GM23248 (cell line): Measurements from ENCODE around the gene PTS. TPM values are rescaled to one million over a fixed set of nuclear protein-coding genes. Genes with fewer than 3 reads are reported as not detected.

ENCODE experiments used
- DNase-seq: peaks from one replicate; pipeline ENCODE4 v3.0.0-alpha.2; 2015
- H2AFZ ChIP-seq: fragments of 200-600 bp; sonication (generic); 2 replicates; pipeline ENCODE4 v1.6.1; 2016; ENCODE audit warnings: antibody characterized with exemption
- H3F3A ChIP-seq: fragments of 200-600 bp; sonication (generic); 2 replicates; pipeline ENCODE4 v1.6.1; 2016; ENCODE audit warnings: mild to moderate bottlenecking, antibody characterized with exemption, mixed run types; ENCODE audit not compliant: insufficient read depth
- H3K27ac ChIP-seq: fragments of 200-600 bp; sonication (generic); 2 replicates; pipeline ENCODE4 v1.5.1; 2016; ENCODE audit warnings: mild to moderate bottlenecking
- H3K27me3 ChIP-seq: fragments of 200-600 bp; sonication (generic); replicated peaks from 2 replicates; pipeline ENCODE4 v1.6.1; 2016; ENCODE audit warnings: mild to moderate bottlenecking; ENCODE audit not compliant: insufficient read depth
- H3K36me3 ChIP-seq: fragments of 200-600 bp; sonication (generic); 2 replicates; pipeline ENCODE4 v1.6.1; 2016; ENCODE audit warnings: low read depth, mild to moderate bottlenecking
- H3K4me1 ChIP-seq: fragments of 200-600 bp; sonication (generic); 2 replicates; pipeline ENCODE4 v1.6.1; 2016; ENCODE audit warnings: mild to moderate bottlenecking; ENCODE audit not compliant: insufficient read depth
- H3K4me2 ChIP-seq: fragments of 200-600 bp; sonication (generic); one replicate; pipeline ENCODE4 v1.6.1; 2016; ENCODE audit warnings: mild to moderate bottlenecking; ENCODE audit not compliant: unreplicated experiment
- H3K4me3 ChIP-seq: fragments of 200-600 bp; sonication (generic); 2 replicates; pipeline ENCODE4 v1.5.1; 2016; ENCODE audit warnings: mild to moderate bottlenecking
- H3K79me2 ChIP-seq: fragments of 200-600 bp; sonication (generic); 2 replicates; pipeline ENCODE4 v1.6.1; 2016; ENCODE audit warnings: mild to moderate bottlenecking; ENCODE audit not compliant: insufficient read depth
- H3K9ac ChIP-seq: fragments of 200-600 bp; sonication (generic); 2 replicates; pipeline ENCODE4 v1.6.1; 2016; ENCODE audit warnings: mild to moderate bottlenecking
- H3K9me2 ChIP-seq: fragments of 200-600 bp; sonication (generic); 2 replicates; pipeline ENCODE4 v1.6.1; 2016; ENCODE audit warnings: mixed run types, mild to moderate bottlenecking, moderate library complexity; ENCODE audit not compliant: insufficient read depth
- H3K9me3 ChIP-seq: fragments of 200-600 bp; sonication (generic); one replicate; pipeline ENCODE4 v1.6.1; 2017; ENCODE audit warnings: low read depth
- H4K20me1 ChIP-seq: fragments of 200-600 bp; sonication (generic); 2 replicates; pipeline ENCODE4 v1.6.0; 2016; ENCODE audit not compliant: insufficient read depth
- EZH2 ChIP-seq: fragments of 200-600 bp; sonication (generic); IDR thresholded peaks from 2 replicates; pipeline ENCODE4 v1.6.1; 2018; ENCODE audit warnings: antibody characterized with exemption, mild to moderate bottlenecking; ENCODE audit not compliant: insufficient read depth, poor library complexity, severe bottlenecking
- EZH2phosphoT487 ChIP-seq: fragments of 200-600 bp; sonication (generic); IDR thresholded peaks from 2 replicates; pipeline ENCODE4 v1.6.1; 2018; ENCODE audit warnings: antibody characterized with exemption, moderate library complexity, mild to moderate bottlenecking, low read depth; ENCODE audit not compliant: insufficient read depth
- WGBS, 2 experiments: methylation state at CpG; one replicate each; pipeline ENCODE4 v1.1.6; 2015 to 2017; ENCODE audit warnings: low lambda C conversion rate in 2 of 2, low coverage in 1 of 2; ENCODE audit errors: missing lambda C conversion rate in 2 of 2; 5-methylcytosine and 5-hydroxymethylcytosine counted together
- in situ Hi-C: fragments of 300-500 bp; cut with MboI; formaldehyde crosslinking; loops from 2 replicates; pipeline ENCODE4 v1.15.0; 2020
- polyA plus RNA-seq: library from polyadenylated mRNA; unstranded; fragments of >200 nt; fragmentation: Nextera tagmentation; extraction: Ambion mirVana; gene quantifications from 2 replicates; pipeline ENCODE4 v1.2.1, GENCODE V29; 2016
- total RNA-seq: library from RNA; depleted of rRNA; stranded (reverse); fragments of >200 nt; shearing (Covaris generic); gene quantifications from 2 replicates; pipeline ENCODE4 v1.2.3, GENCODE V29; 2014

PTS gene
- total and polyA plus RNA-seq, 2 experiments from 2014 or later, result 36.5 to 100 TPM

DNA sequence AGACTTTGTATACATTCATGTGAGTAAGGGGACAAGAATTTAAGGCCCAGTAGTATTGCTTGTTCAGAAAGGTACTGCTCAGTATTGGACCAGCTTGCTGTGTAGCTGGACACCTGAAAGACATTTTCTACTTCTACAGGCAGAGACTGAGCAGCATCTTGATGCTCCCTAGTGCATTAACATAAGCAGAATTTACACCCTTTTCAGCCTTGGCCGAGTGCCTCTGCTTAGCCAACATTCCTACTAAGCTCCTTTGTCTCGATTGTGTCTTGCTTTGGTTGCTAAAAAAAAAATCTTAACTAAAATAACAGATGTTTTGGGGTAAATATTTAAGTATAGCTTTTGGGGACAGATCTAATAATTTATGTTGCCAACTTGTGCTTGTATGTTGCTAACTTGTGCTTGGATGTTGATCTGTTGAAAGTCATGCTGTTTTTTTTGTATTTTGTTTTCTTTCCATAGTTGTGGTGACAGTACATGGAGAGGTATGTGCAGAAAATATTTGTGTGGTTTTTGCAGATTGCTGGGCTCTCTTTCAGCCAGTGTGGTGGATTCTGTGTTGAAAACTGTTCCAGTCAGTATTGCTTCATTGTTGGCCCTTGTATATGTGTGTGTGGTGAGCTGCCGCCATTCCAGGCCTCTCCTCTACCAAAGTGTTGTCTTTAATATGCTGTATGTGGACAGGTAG, 3.7 kb downstream of the PTS start:
- in situ Hi-C loops, result no loop called here
- DNase-seq, result peak; percentile 88
- H3K4me1 ChIP-seq, result peaks cover 32% of the 10 kb centered on the region
- H3K9ac ChIP-seq, result peak overlapping the region; percentile 21; the same call in 1 of the 2 replicates
- peaks cover 24% of the 10 kb centered on the region for H3F3A ChIP-seq
- no peaks in the 10 kb centered on the region for H3K9me3 ChIP-seq
- H3K27ac ChIP-seq, result peak overlapping the region; percentile 62
- peaks cover 34% of the 10 kb centered on the region for H3K36me3 ChIP-seq
- H3K4me2 ChIP-seq, result peak overlapping the region; percentile 47
- TF ChIP-seq EZH2 (no peak), EZH2phosphoT487 (0 out of 2 replicates have a peak, but pooled peaks have one; percentile 58)
- H3K9me2 ChIP-seq, result no peaks in the 10 kb centered on the region
- 10 to 14% methylated on average over 3 of the region's 3 CpGs for WGBS, 2 experiments
- no peak overlapping the region for H2AFZ ChIP-seq
- H3K79me2 ChIP-seq, result peaks cover 63% of the 10 kb centered on the region
- H3K4me3 ChIP-seq, result no peak overlapping the region
- no peaks in the 10 kb centered on the region for H3K27me3 ChIP-seq
- no peaks in the 10 kb centered on the region for H4K20me1 ChIP-seq

DNA sequence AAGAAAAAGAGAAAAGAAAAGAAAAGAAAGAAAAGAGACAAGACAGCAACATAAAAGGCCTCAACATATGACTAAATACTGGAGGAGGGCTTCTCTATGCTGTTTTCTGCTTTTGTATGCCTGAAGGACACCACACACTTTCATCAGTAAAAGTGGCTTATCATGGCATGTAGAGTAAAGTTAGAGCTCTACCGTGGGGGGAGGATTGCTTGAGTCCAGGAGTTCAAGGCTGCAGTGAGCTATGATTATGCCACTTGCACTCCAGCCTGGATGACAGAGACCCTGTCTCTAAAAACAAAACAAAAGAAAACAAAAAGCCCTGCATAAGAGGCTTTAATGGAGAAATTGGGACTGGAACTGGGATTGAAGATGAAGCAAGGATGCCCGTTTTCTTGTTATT, 5.7 kb downstream of the PTS start:
- Histone ChIP-seq H3K9me3 (no peaks in the 10 kb centered on the region), H3K27ac (no peak overlapping the region), H3K79me2 (peaks cover 56% of the 10 kb centered on the region), H3K4me3 (no peak overlapping the region), H3K9me2 (no peaks in the 10 kb centered on the region), H4K20me1 (no peaks in the 10 kb centered on the region), H3K4me1 (peaks cover 32% of the 10 kb centered on the region), H3K4me2 (no peak overlapping the region), H3K9ac (no peak overlapping the region), H3F3A (peaks cover 24% of the 10 kb centered on the region), H3K27me3 (no peaks in the 10 kb centered on the region), H3K36me3 (peaks cover 50% of the 10 kb centered on the region), H2AFZ (no peak overlapping the region)
- 96 to 98% methylated on average over 2 of the region's 2 CpGs for WGBS, 2 experiments
- in situ Hi-C loops, result no loop called here
- DNase-seq, result no peak
- TF ChIP-seq EZH2, result no peak
- TF ChIP-seq EZH2phosphoT487, result no peak

DNA sequence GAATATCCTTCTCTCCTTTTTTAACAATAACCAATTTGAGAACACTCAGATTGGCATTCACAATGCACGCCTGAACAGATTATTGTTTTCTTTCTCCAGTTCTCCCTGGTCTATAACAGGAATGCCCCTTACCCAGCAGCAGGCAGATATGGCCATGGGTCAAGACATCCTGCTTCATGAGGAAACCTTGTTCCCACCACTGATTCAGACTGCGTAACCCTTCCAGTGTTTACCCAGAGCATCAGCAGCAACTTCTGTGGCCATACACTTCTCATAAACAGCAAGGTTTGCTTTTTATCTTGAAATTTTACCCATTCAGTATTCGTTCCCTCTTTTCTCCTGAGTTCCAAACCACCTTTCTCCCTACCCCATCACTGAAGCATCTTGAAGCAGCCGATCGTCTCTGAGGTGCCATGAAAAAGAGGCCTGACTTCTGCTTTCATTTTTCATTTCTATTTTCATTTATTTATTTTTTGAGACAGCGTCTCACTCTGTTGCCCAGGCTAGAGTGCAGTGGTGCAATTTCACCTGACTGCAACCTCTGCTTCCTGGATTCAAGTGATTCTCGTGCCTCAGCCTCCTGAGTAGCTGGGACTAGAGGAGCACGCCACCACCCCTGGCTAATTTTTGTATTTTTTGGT, 9.6 kb downstream of the PTS start:
- no peak overlapping the region for H3K4me3 ChIP-seq
- H3F3A ChIP-seq, result peaks cover 6% of the 10 kb centered on the region; the same call in 1 of the 2 replicates
- peaks cover 57% of the 10 kb centered on the region for H3K36me3 ChIP-seq
- DNase-seq, result no peak
- H2AFZ ChIP-seq, result no peak overlapping the region
- H3K4me2 ChIP-seq, result no peak overlapping the region
- no peaks in the 10 kb centered on the region for H3K9me3 ChIP-seq
- no peaks in the 10 kb centered on the region for H4K20me1 ChIP-seq
- TF ChIP-seq EZH2 (no peak), EZH2phosphoT487 (no peak)
- H3K79me2 ChIP-seq, result peaks cover 27% of the 10 kb centered on the region
- 99 to 100% methylated on average over 8 of the region's 8 CpGs for WGBS, 2 experiments
- H3K27ac ChIP-seq, result no peak overlapping the region
- no peaks in the 10 kb centered on the region for H3K9me2 ChIP-seq
- H3K27me3 ChIP-seq, result no peaks in the 10 kb centered on the region
- 0 out of 2 replicates have a peak, but pooled peaks cover 2% of the 10 kb centered on the region for H3K4me1 ChIP-seq
- no peak overlapping the region for H3K9ac ChIP-seq
- in situ Hi-C loops, result no loop called here

DNA sequence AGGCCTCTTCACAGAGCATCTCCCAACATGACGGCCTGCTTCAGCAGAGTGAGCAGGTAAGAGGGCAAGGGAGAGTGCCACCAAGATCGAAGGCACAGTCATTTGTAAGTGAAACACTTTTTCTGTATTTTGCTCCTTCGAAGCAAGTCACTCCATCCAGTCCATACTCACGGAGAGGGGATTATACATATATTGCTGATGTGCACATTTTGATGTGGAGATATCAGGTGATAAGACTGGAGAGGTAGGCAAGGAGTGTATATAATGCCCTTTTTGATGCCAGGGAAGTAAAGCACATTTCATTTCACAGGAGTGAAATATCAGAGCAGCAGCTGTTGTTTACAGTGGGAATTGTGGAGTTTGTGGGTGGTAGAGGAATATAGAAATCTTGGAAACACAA, 11.2 kb downstream of the PTS start:
- H3K9ac ChIP-seq, result no peak overlapping the region
- H3K4me2 ChIP-seq, result no peak overlapping the region
- in situ Hi-C loops, result no loop called here
- no peak for TF ChIP-seq EZH2
- no peak for TF ChIP-seq EZH2phosphoT487
- no peak overlapping the region for H3K27ac ChIP-seq
- no peak overlapping the region for H3K4me3 ChIP-seq
- no peaks in the 10 kb centered on the region for H3K9me3 ChIP-seq
- no peaks in the 10 kb centered on the region for H4K20me1 ChIP-seq
- no peak overlapping the region for H2AFZ ChIP-seq
- peaks cover 13% of the 10 kb centered on the region; the same call in 1 of the 2 replicates for H3F3A ChIP-seq
- peaks cover 12% of the 10 kb centered on the region for H3K79me2 ChIP-seq
- peaks cover 52% of the 10 kb centered on the region for H3K36me3 ChIP-seq
- no peak for DNase-seq
- peaks cover 14% of the 10 kb centered on the region; the same call in 1 of the 2 replicates for H3K4me1 ChIP-seq
- no peaks in the 10 kb centered on the region for H3K27me3 ChIP-seq
- H3K9me2 ChIP-seq, result no peaks in the 10 kb centered on the region
- WGBS, 2 experiments, result 98 to 100% methylated on average over 4 of the region's 4 CpGs
